ENCODE results near the gene ADCY2. TPM values are rescaled to one million over a fixed set of nuclear protein-coding genes. Genes with fewer than 3 reads are reported as not detected.

The ADCY2 gene
- total RNA-seq, 1 donor from 2014 or later, result 0.59 TPM

DNA sequence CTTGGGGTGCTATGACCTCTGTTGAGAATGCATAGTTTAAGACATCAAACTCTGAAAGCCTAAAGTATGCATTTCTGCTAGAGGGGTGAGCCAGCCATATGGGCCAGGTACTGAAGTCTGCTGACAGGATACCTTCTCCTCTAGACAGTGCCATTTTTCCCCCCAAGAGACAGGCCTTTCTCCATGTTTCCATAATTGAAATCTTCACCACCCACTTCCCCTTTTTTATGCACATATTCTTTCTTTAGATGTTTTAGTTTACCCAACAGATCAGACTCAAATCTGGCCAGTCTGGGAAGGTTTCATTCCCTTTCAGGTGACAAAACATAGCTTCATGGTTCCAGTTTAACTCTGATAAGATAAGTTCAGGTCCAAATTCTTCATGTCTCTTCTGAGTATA, 212.8 kb downstream of the ADCY2 start:
- Histone ChIP-seq H3K4me1 (no peaks in the 10 kb centered on the region), H3K27ac (no peak overlapping the region), H3K27me3 (ENCODE audit: low read depth) (no peaks in the 10 kb centered on the region), H3K9me3 (no peaks in the 10 kb centered on the region), H3K4me3 (no peak overlapping the region), H3K36me3 (no peaks in the 10 kb centered on the region)
- ATAC-seq (no peak), DNase-seq (no peak)
- intact Hi-C loops (cut with DNase I), result no loop called here
- TF ChIP-seq, protein P1, sequence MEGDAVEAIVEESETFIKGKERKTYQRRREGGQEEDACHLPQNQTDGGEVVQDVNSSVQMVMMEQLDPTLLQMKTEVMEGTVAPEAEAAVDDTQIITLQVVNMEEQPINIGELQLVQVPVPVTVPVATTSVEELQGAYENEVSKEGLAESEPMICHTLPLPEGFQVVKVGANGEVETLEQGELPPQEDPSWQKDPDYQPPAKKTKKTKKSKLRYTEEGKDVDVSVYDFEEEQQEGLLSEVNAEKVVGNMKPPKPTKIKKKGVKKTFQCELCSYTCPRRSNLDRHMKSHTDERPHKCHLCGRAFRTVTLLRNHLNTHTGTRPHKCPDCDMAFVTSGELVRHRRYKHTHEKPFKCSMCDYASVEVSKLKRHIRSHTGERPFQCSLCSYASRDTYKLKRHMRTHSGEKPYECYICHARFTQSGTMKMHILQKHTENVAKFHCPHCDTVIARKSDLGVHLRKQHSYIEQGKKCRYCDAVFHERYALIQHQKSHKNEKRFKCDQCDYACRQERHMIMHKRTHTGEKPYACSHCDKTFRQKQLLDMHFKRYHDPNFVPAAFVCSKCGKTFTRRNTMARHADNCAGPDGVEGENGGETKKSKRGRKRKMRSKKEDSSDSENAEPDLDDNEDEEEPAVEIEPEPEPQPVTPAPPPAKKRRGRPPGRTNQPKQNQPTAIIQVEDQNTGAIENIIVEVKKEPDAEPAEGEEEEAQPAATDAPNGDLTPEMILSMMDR (IDR thresholded peaks at IDR 0.05), result no peak

DNA sequence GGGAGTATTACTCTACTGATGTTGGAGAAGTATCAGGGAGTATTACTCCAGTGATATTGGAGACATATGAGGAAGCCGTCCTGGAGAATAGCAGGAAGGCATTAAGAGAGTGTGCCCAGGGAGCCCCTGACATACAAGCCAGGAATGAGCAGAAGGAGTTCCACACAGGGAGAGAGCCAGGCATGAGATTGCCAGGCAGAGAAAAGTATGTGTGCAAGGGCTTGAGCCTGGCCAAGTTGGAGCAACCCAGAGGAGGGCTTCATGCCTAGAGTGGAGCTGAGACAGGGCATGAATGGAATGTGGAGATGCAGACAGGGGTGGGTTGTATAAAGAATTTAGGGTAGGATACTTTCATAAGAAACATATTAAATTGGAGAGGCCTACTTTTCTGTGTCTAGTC, 213.8 kb downstream of the ADCY2 start:
- Histone ChIP-seq H3K9me3 (no peaks in the 10 kb centered on the region), H3K4me3 (no peak overlapping the region), H3K4me1 (no peaks in the 10 kb centered on the region), H3K27me3 (ENCODE audit: low read depth) (no peaks in the 10 kb centered on the region), H3K27ac (no peak overlapping the region), H3K36me3 (no peaks in the 10 kb centered on the region)
- intact Hi-C loops (cut with DNase I), result no loop called here
- no peak for DNase-seq
- TF ChIP-seq, protein P1 (IDR thresholded peaks at IDR 0.05), result no peak
- ATAC-seq, result no peak

DNA sequence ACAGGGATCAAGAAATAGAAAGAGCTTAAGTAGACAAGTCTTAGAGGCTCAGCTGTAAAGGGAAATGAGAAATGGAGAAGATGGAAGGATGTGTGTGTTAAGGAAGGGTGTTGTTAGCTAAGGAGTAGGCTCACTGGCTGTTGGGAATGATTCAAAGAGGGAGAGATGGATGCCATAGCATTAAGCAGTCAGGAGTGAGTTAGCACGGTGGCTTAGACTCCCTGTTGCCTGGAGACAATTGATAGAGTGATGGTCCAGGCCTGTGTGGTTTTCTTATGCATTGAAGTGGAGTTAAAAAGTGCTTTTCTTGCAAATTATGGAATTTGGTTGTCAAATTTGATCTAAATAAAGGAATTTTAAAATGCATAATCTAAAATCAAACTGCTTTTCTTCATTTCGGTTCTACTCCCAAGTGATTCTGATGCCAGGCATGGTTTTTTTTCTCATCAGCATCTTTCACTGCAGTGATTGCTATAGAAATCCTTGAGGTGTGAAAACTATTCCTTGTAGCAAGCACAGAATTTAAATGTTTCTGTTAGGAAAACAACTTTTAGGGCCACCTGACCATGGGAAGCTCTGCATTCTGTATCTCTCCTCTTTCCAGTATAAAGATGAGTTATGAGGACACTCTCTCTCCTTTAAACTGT, 214.7 kb downstream of the ADCY2 start:
- intact Hi-C loops (cut with DNase I), result no loop called here
- no peaks in the 10 kb centered on the region for H3K36me3 ChIP-seq

DNA sequence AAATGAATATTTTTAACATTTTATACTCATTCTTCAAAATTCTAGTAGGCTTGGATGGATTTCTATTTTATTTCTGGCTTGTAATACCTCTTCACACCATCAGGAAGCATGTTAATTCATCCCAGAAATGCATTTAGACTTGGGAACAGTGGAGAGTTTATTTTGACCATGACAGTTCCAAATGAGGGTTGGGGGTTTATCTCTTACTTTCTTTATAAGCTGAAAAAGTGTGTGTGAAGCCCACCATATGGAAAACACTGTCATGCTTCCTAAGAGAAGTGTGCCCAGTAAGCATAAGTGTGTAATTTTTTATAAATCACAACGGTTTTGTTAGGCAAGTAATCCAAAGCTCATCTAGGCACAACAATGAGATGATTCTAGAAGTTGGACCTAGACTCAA, 215.6 kb downstream of the ADCY2 start:
- no peaks in the 10 kb centered on the region for H3K27me3 ChIP-seq (ENCODE audit: low read depth)
- H3K27ac ChIP-seq, result no peak overlapping the region
- H3K4me1 ChIP-seq, result no peaks in the 10 kb centered on the region
- intact Hi-C loops (cut with DNase I), result no loop called here
- no peaks in the 10 kb centered on the region for H3K9me3 ChIP-seq
- no peaks in the 10 kb centered on the region for H3K36me3 ChIP-seq
- DNase-seq (no peak), ATAC-seq (no peak)
- H3K4me3 ChIP-seq, result no peak overlapping the region
- TF ChIP-seq, protein P1 (IDR thresholded peaks at IDR 0.05), result no peak

More for the DNA sequence above, 214.7 kb downstream of the ADCY2 start:
- H3K4me1 ChIP-seq, result no peaks in the 10 kb centered on the region
- no peak overlapping the region for H3K4me3 ChIP-seq
- no peaks in the 10 kb centered on the region for H3K9me3 ChIP-seq
- no peak for DNase-seq
- TF ChIP-seq, protein P1 (IDR thresholded peaks at IDR 0.05), result no peak
- no peak for ATAC-seq
- H3K27ac ChIP-seq, result no peak overlapping the region
- no peaks in the 10 kb centered on the region for H3K27me3 ChIP-seq (ENCODE audit: low read depth)

DNA sequence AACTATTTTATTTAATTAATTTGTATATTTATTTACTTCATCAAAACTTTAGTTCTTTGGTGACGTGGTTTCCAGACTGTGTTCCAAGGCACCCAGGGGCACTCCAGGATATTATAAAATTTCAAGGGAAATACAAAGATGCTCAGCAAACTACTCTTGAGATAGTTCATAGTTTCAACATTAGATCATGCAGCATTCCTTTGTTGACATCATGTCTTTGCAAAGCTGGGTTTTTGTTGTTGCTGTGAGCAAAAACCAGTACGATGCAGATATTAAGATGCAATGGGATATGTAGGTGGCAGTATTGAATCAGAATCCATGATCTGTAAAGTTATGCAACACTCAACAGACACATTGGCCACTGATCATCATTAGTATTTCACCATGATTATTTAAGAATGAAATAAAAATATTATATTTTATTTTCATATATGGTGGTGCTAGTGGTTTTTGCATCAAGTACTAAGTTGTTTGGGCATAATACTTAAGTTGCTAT, 219.7 kb downstream of the ADCY2 start:
- Histone ChIP-seq H3K4me3 (no peak overlapping the region), H3K27ac (no peak overlapping the region), H3K4me1 (no peaks in the 10 kb centered on the region), H3K36me3 (no peaks in the 10 kb centered on the region), H3K27me3 (ENCODE audit: low read depth) (no peaks in the 10 kb centered on the region), H3K9me3 (no peaks in the 10 kb centered on the region)
- no peak for ATAC-seq
- intact Hi-C loops (cut with DNase I), result no loop called here
- DNase-seq, result no peak
- TF ChIP-seq, protein P1 (IDR thresholded peaks at IDR 0.05), result no peak
